HG02678 (cell line): ENCODE data around the gene TEC.

ENCODE experiments used
- ATAC-seq: cut with Tn5 transposase; IDR thresholded peaks from one replicate; pipeline ENCODE4 v1.9.1; 2021; ENCODE audit warnings: mild to moderate bottlenecking, moderate library complexity; ENCODE audit not compliant: unreplicated experiment

The TEC gene

GRCh38 chr4:48129307-48130014, 140.2 kb downstream of the TEC start:
- ATAC-seq: no peak

GRCh38 chr4:48127682-48128404, 141.8 kb downstream of the TEC start:
- ATAC-seq: peak; percentile 77

GRCh38 chr4:48127231-48127630, 142.4 kb downstream of the TEC start:
- no peak for ATAC-seq

GRCh38 chr4:48126621-48127020, 143.0 kb downstream of the TEC start:
- ATAC-seq: no peak

- no peak for ATAC-seq
Measured at GRCh38 chr4:48124870-48125269, 144.8 kb downstream of the TEC start.

GRCh38 chr4:48122756-48123155, 146.9 kb downstream of the TEC start:
- ATAC-seq: no peak

GRCh38 chr4:48121180-48121579, 148.5 kb downstream of the TEC start:
- ATAC-seq: no peak

- no peak for ATAC-seq
Measured at GRCh38 chr4:48120132-48120531, 149.5 kb downstream of the TEC start.

GRCh38 chr4:48119646-48120045, 150.0 kb downstream of the TEC start:
- no peak for ATAC-seq

GRCh38 chr4:48118081-48118480, 151.6 kb downstream of the TEC start:
- ATAC-seq: no peak

GRCh38 chr4:48116582-48116981, 153.1 kb downstream of the TEC start:
- no peak for ATAC-seq

GRCh38 chr4:48114412-48114811, 155.2 kb downstream of the TEC start:
- ATAC-seq: no peak

GRCh38 chr4:48112017-48112667, 157.5 kb downstream of the TEC start:
- no peak for ATAC-seq

- ATAC-seq: no peak
Measured at GRCh38 chr4:48110452-48110978, 159.1 kb downstream of the TEC start.

- ATAC-seq: peak; percentile 78
Measured at GRCh38 chr4:48109413-48110263, 160.0 kb downstream of the TEC start.

- ATAC-seq: no peak
Measured at GRCh38 chr4:48108309-48109073, 161.1 kb downstream of the TEC start.

- no peak for ATAC-seq
Measured at GRCh38 chr4:48105230-48105629, 164.4 kb downstream of the TEC start.

- peak; percentile 80 for ATAC-seq
Measured at GRCh38 chr4:48103483-48104139, 166.0 kb downstream of the TEC start.

- no peak for ATAC-seq
Measured at GRCh38 chr4:48102303-48102702, 167.3 kb downstream of the TEC start.

GRCh38 chr4:48100256-48100655, 169.4 kb downstream of the TEC start:
- ATAC-seq: no peak
